Mammary epithelial cell (primary cell): Measurements from ENCODE around the gene DVL2.

Source experiments
- CTCF ChIP-seq, 2 donors: IDR thresholded peaks in 1 of 2; conservative IDR thresholded peaks in 1 of 2; 2 replicates each; pipeline ENCODE4 v1.5.1; 2011 to 2012; ENCODE audit warnings: inconsistent platforms in 2 of 2, low read length in 2 of 2, mild to moderate bottlenecking in 2 of 2, control low read depth in 1 of 2, low read depth in 1 of 2; ENCODE audit not compliant: insufficient read depth in 1 of 2; ENCODE audit errors: extremely low read depth in 1 of 2
- EZH2 ChIP-seq: IDR thresholded peaks from 2 replicates; pipeline ENCODE4 v1.6.1; 2012; ENCODE audit warnings: low read length, inconsistent platforms, borderline replicate concordance

DNA sequence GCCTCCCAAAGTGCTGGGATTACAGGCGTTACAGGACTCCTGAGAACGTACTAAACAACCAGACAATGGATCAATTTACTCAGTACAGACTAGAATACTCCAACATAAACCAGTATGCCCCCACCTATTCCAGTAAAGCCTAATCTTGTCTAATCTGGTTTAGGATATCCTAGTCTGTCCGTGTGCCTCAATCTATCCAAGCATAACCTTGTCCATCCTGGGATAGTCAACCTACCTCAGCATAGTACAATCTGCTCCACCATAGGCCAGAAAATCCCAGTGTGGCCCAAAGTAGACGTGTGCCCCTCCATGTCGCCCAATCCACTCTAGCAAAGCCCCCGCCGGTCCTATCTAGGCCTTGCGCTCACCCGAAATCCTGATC, 625 bp downstream of the DVL2 start:
- TF ChIP-seq CTCF (conservative IDR thresholded peaks at IDR 0.05 in 1 of 2, IDR thresholded peaks at IDR 0.05 in 1 of 2; ENCODE audit: extremely low read depth in 1 of 2, insufficient read depth in 1 of 2, low read depth in 1 of 2, low read length in 2 of 2) (no peak), EZH2 (no peak)
